ENCODE results near the gene SNAPC4. TPM values are rescaled to one million over a fixed set of nuclear protein-coding genes. Genes with fewer than 3 reads are reported as not detected.

The SNAPC4 gene
- total RNA-seq, 1 experiment from 2014 or later = 7.5 TPM

GRCh38 chr9:136381311-136381710, 18.7 kb downstream of the SNAPC4 start:
- CTCF ChIA-PET = no interaction called here
- H3F3A ChIP-seq (ENCODE audit: low read length, unreplicated experiment) = no peaks in the 10 kb centered on the region
- H3K27me3 ChIP-seq (ENCODE audit: low read length) = no peaks in the 10 kb centered on the region
- no peak overlapping the region for H3K9ac ChIP-seq (ENCODE audit: low read length)
- no peaks in the 10 kb centered on the region for H3K9me3 ChIP-seq (ENCODE audit: low read length)
- H3K36me3 ChIP-seq (ENCODE audit: low read depth, low read length) = peaks cover 5% of the 10 kb centered on the region; the same call in 1 of the 2 replicates
- intact Hi-C loops (cut with micrococcal nuclease) = no loop called here
- H3K27ac ChIP-seq (ENCODE audit: low read length) = no peak overlapping the region
- no peak overlapping the region for H3K4me3 ChIP-seq (ENCODE audit: low read length)
- H3K4me1 ChIP-seq (ENCODE audit: insufficient read depth, low read length) = no peaks in the 10 kb centered on the region
- TF ChIP-seq CTCF (conservative IDR thresholded peaks at IDR 0.05; ENCODE audit: low read depth, low read length) = no peak
- TF ChIP-seq EZH2phosphoT487 (IDR thresholded peaks at IDR 0.05; ENCODE audit: borderline replicate concordance, low read length) = no peak
- TF ChIP-seq EZH2 (IDR thresholded peaks at IDR 0.05; ENCODE audit: low read length, unreplicated experiment) = no peak
- ATAC-seq = no peak
- DNase-seq = no peak
- BruUV-seq (replicated peaks) = no TSS peak
- H3K79me2 ChIP-seq (ENCODE audit: low read length) = no peaks in the 10 kb centered on the region
- H3K4me2 ChIP-seq (ENCODE audit: low read length) = no peak overlapping the region
- H4K20me1 ChIP-seq (ENCODE audit: low read length) = no peaks in the 10 kb centered on the region
- H3K9me2 ChIP-seq (replicated peaks; ENCODE audit: low read length) = no peaks in the 10 kb centered on the region
- H2AFZ ChIP-seq (ENCODE audit: low read length) = no peak overlapping the region
- POLR2A ChIA-PET (ENCODE audit: unreplicated experiment) = no interaction called here

- no TSS peak for BruUV-seq (replicated peaks)
- Histone ChIP-seq H3K9ac (ENCODE audit: low read length) (no peak overlapping the region), H4K20me1 (ENCODE audit: low read length) (no peaks in the 10 kb centered on the region), H3K27me3 (ENCODE audit: low read length) (no peaks in the 10 kb centered on the region), H3K4me3 (ENCODE audit: low read length) (no peak overlapping the region), H3K9me3 (ENCODE audit: low read length) (no peaks in the 10 kb centered on the region), H3K36me3 (ENCODE audit: low read depth, low read length) (no peaks in the 10 kb centered on the region), H3K9me2 (replicated peaks; ENCODE audit: low read length) (no peaks in the 10 kb centered on the region), H3K27ac (ENCODE audit: low read length) (no peak overlapping the region), H3K79me2 (ENCODE audit: low read length) (no peaks in the 10 kb centered on the region), H3K4me1 (ENCODE audit: insufficient read depth, low read length) (no peaks in the 10 kb centered on the region), H3K4me2 (ENCODE audit: low read length) (no peak overlapping the region), H3F3A (ENCODE audit: low read length, unreplicated experiment) (no peaks in the 10 kb centered on the region), H2AFZ (ENCODE audit: low read length) (no peak overlapping the region)
- ChIA-PET CTCF (no interaction called here), POLR2A (ENCODE audit: unreplicated experiment) (no interaction called here)
- no peak for ATAC-seq
- TF ChIP-seq CTCF (conservative IDR thresholded peaks at IDR 0.05; ENCODE audit: low read depth, low read length) = no peak
- TF ChIP-seq EZH2phosphoT487 (IDR thresholded peaks at IDR 0.05; ENCODE audit: borderline replicate concordance, low read length) = no peak
- TF ChIP-seq EZH2 (IDR thresholded peaks at IDR 0.05; ENCODE audit: low read length, unreplicated experiment) = no peak
- no peak for DNase-seq
- intact Hi-C loops (cut with micrococcal nuclease) = no loop called here
Measured at GRCh38 chr9:136380381-136380780, 19.6 kb downstream of the SNAPC4 start.

- DNase-seq (no peak), ATAC-seq (no peak)
- no peak overlapping the region for H3K4me2 ChIP-seq (ENCODE audit: low read length)
- no TSS peak for BruUV-seq (replicated peaks)
- no peak for TF ChIP-seq EZH2 (IDR thresholded peaks at IDR 0.05; ENCODE audit: low read length, unreplicated experiment)
- no peak for TF ChIP-seq CTCF (conservative IDR thresholded peaks at IDR 0.05; ENCODE audit: low read depth, low read length)
- TF ChIP-seq EZH2phosphoT487 (IDR thresholded peaks at IDR 0.05; ENCODE audit: borderline replicate concordance, low read length) = no peak
- no peaks in the 10 kb centered on the region for H3K27me3 ChIP-seq (ENCODE audit: low read length)
- POLR2A ChIA-PET (ENCODE audit: unreplicated experiment) = interaction anchor here (0.5 kb wide), 1 partner anchor 104 kb away, joined by 3 read pairs; no protein-coding TSS in a partner anchor
- no peaks in the 10 kb centered on the region for H3K9me2 ChIP-seq (replicated peaks; ENCODE audit: low read length)
- no peaks in the 10 kb centered on the region for H4K20me1 ChIP-seq (ENCODE audit: low read length)
- no peak overlapping the region for H3K9ac ChIP-seq (ENCODE audit: low read length)
- no peaks in the 10 kb centered on the region for H3F3A ChIP-seq (ENCODE audit: low read length, unreplicated experiment)
- H3K9me3 ChIP-seq (ENCODE audit: low read length) = no peaks in the 10 kb centered on the region
- no peaks in the 10 kb centered on the region for H3K36me3 ChIP-seq (ENCODE audit: low read depth, low read length)
- H3K4me3 ChIP-seq (ENCODE audit: low read length) = no peak overlapping the region
- intact Hi-C loops (cut with micrococcal nuclease) = no loop called here
- H2AFZ ChIP-seq (ENCODE audit: low read length) = no peak overlapping the region
- no peak overlapping the region for H3K27ac ChIP-seq (ENCODE audit: low read length)
- H3K4me1 ChIP-seq (ENCODE audit: insufficient read depth, low read length) = no peaks in the 10 kb centered on the region
- no peaks in the 10 kb centered on the region for H3K79me2 ChIP-seq (ENCODE audit: low read length)
- CTCF ChIA-PET = no interaction called here
Measured at GRCh38 chr9:136379891-136380290, 20.1 kb downstream of the SNAPC4 start.
